B cell (primary cell): ENCODE measurements around the gene KRTAP4-4. TPM values are rescaled to one million over a fixed set of nuclear protein-coding genes. Genes with fewer than 3 reads are reported as not detected.

Experiments used
- ATAC-seq: fragments of 200-7000 bp; cut with Tn5 transposase; one replicate; pipeline ENCODE4 v1.10.0; 2021; ENCODE audit warnings: low read depth, mild to moderate bottlenecking, moderate number of reproducible peaks, moderate library complexity
- CTCF ChIA-PET: fragments of 350-600 bp; sonication (Branson Sonifier 250); formaldehyde crosslinking; loops from one replicate; lab custom pipeline; 2021; ENCODE audit warnings: antibody characterized with exemption, inconsistent platforms; lab: Charles Lee
- POLR2A ChIA-PET: fragments of 350-600 bp; sonication (Branson Sonifier 250); formaldehyde crosslinking; loops from one replicate; lab custom pipeline; 2021; ENCODE audit warnings: antibody characterized with exemption; lab: Charles Lee
- DNase-seq: peaks from one replicate; pipeline ENCODE4 v3.0.0; 2013
- H2AFZ ChIP-seq: 2 replicates; pipeline ENCODE4 v1.6.1; 2012; ENCODE audit warnings: mild to moderate bottlenecking, low read depth, low read length; ENCODE audit not compliant: insufficient read depth, poor library complexity, severe bottlenecking
- H3K27ac ChIP-seq, 2 donors: 1 replicate in 1 of 2; 2 replicates in 1 of 2; pipeline ENCODE4 v1.5.1; 2012 to 2013; ENCODE audit warnings: low read length in 2 of 2, mild to moderate bottlenecking in 2 of 2, moderate library complexity in 1 of 2
- H3K27me3 ChIP-seq, 4 experiments: fragments of 200-600 bp in 1 of 4; sonication (generic) in 1 of 4; replicated peaks in 1 of 4; 1 replicate in 2 of 4; 2 replicates in 2 of 4; pipeline versions ENCODE4 v1.6.1 to v1.7.0; 2013 to 2016; ENCODE audit warnings: low read length in 3 of 4, mild to moderate bottlenecking in 2 of 4, mixed read lengths in 1 of 4, moderate library complexity in 1 of 4; ENCODE audit not compliant: insufficient read depth in 4 of 4, control insufficient read depth in 3 of 4; ENCODE audit errors: control extremely low read depth in 1 of 4
- H3K36me3 ChIP-seq, 2 experiments: replicated peaks in 1 of 2; 1 replicate in 1 of 2; 2 replicates in 1 of 2; pipeline versions ENCODE4 v1.6.1 to v1.7.1; 2013; ENCODE audit warnings: low read length in 1 of 2; ENCODE audit not compliant: insufficient read depth in 2 of 2, control insufficient read depth in 1 of 2; ENCODE audit errors: control extremely low read depth in 1 of 2, extremely low read depth in 1 of 2
- H3K4me1 ChIP-seq, 2 donors: fragments of 200-600 bp in 1 of 2; sonication (generic) in 1 of 2; 1 replicate in 1 of 2; 2 replicates in 1 of 2; pipeline versions ENCODE4 v1.5.1 to v1.6.1; 2013 to 2017; ENCODE audit warnings: low read length in 2 of 2; ENCODE audit not compliant: control insufficient read depth in 2 of 2, insufficient read depth in 2 of 2
- H3K4me2 ChIP-seq: replicated peaks from 2 replicates; pipeline ENCODE3; 2012; ENCODE audit warnings: mild to moderate bottlenecking, low read depth, low read length; ENCODE audit not compliant: poor library complexity, severe bottlenecking
- H3K4me3 ChIP-seq, 5 experiments: fragments of 200-600 bp in 1 of 5; sonication (generic) in 1 of 5; 1 replicate in 3 of 5; 2 replicates in 2 of 5; pipeline versions ENCODE4 v1.5.1 to v1.7.0; 2011 to 2016; ENCODE audit warnings: low read length in 4 of 5, mild to moderate bottlenecking in 4 of 5, low read depth in 2 of 5, control low read depth in 1 of 5, moderate library complexity in 1 of 5; ENCODE audit not compliant: insufficient read depth in 1 of 5; ENCODE audit errors: control extremely low read depth in 1 of 5, extremely low read depth in 1 of 5
- H3K79me2 ChIP-seq: fragments of 200-600 bp; sonication (generic); one replicate; pipeline ENCODE4 v1.6.0; 2016; ENCODE audit warnings: low read length; ENCODE audit not compliant: control insufficient read depth, insufficient read depth
- H3K9ac ChIP-seq: fragments of 200-600 bp; sonication (generic); 2 replicates; pipeline ENCODE4 v1.6.1; 2017; ENCODE audit warnings: mild to moderate bottlenecking, low read length, moderate library complexity
- H3K9me3 ChIP-seq, 3 donors: one replicate each; pipeline versions ENCODE4 v1.6.1 to v1.7.1; 2013; ENCODE audit warnings: low read length in 2 of 3; ENCODE audit not compliant: control insufficient read depth in 2 of 3, insufficient read depth in 1 of 3; ENCODE audit errors: control extremely low read depth in 1 of 3
- H4K20me1 ChIP-seq: 2 replicates; pipeline ENCODE4 v1.6.0; 2012; ENCODE audit warnings: mild to moderate bottlenecking, low read length; ENCODE audit not compliant: insufficient read depth, control insufficient read depth, poor library complexity, severe bottlenecking
- H3K27ac Mint-ChIP-seq: one replicate; pipeline ENCODE4 v1.8.0; 2021; ENCODE audit warnings: mixed read lengths
- H3K27me3 Mint-ChIP-seq: one replicate; pipeline ENCODE4 v1.8.0; 2021; ENCODE audit warnings: mixed read lengths
- H3K4me1 Mint-ChIP-seq: one replicate; pipeline ENCODE4 v1.8.0; 2021; ENCODE audit warnings: mixed read lengths
- H3K4me3 Mint-ChIP-seq: one replicate; pipeline ENCODE4 v1.8.0; 2021; ENCODE audit warnings: mixed read lengths
- H3K9me3 Mint-ChIP-seq: one replicate; pipeline ENCODE4 v1.8.0; 2022; ENCODE audit warnings: mixed read lengths; ENCODE audit not compliant: insufficient read depth
- CTCF ChIP-seq: fragments of 200-600 bp; IDR thresholded peaks from one replicate; pipeline ENCODE4 v1.8.0; 2022; ENCODE audit warnings: antibody characterized with exemption, mild to moderate bottlenecking
- EZH2 ChIP-seq: IDR thresholded peaks from 2 replicates; pipeline ENCODE4 v1.6.1; 2012; ENCODE audit warnings: borderline replicate concordance, low read depth, mild to moderate bottlenecking, moderate library complexity, low read length; ENCODE audit not compliant: insufficient read depth, poor library complexity, severe bottlenecking
- WGBS: methylation state at CpG from one replicate; pipeline ENCODE4 v1.1.5; 2013; ENCODE audit warnings: missing lambda C conversion rate; ENCODE audit not compliant: insufficient coverage; 5-methylcytosine and 5-hydroxymethylcytosine counted together
- intact Hi-C: fragments of 100-400 bp; cut with micrococcal nuclease; formaldehyde crosslinking; loops from one replicate; pipeline ENCODE4 v1.10.0; 2022
- polyA plus RNA-seq: library from polyadenylated mRNA; depleted of rRNA; stranded (reverse); fragments of >200 nt; gene quantifications from 2 replicates; pipeline ENCODE4 v1.2.3, GENCODE V29; 2012
- total RNA-seq, 2 donors: library from RNA; stranded (reverse); fragments of 120-200 nt in 1 of 2; gene quantifications; 1 replicate in 1 of 2; 2 replicates in 1 of 2; pipeline versions ENCODE4 v1.2.3 to v1.2.4, GENCODE V29; 2013 to 2022

The KRTAP4-4 gene
- total and polyA plus RNA-seq, 2 donors (not counting 1 experiment from before 2014, with no cell fraction given), result not detected

GRCh38 chr17:41178341-41178740, 17.8 kb upstream of the KRTAP4-4 start:
- Histone ChIP-seq H3K36me3 (no peaks in the 10 kb centered on the region), H3K4me1 (peaks cover 39 to 41% of the 10 kb centered on the region in 2 donors), H3K27me3 (no peaks in the 10 kb centered on the region), H3K4me3 (no peak overlapping the region), H3K4me2 (no peak overlapping the region), H3K9me3 (no peaks in the 10 kb centered on the region), H3K9ac (no peak overlapping the region), H2AFZ (no peak overlapping the region), H3K79me2 (no peaks in the 10 kb centered on the region), H3K27ac (no peak overlapping the region), H4K20me1 (no peaks in the 10 kb centered on the region)
- peak overlapping the region; percentile 54 for H3K4me3 Mint-ChIP-seq
- peak; percentile 71 for ATAC-seq
- peak; percentile 45 for DNase-seq
- POLR2A ChIA-PET, result no interaction called here
- H3K9me3 Mint-ChIP-seq, result no peaks in the 10 kb centered on the region
- CTCF ChIA-PET, result interaction anchor here (1.2 kb wide), 1 partner anchor 10 kb away, joined by 3 read pairs; no protein-coding TSS in a partner anchor
- H3K27me3 Mint-ChIP-seq, result peaks cover 3% of the 10 kb centered on the region
- peak overlapping the region; percentile 42 for H3K27ac Mint-ChIP-seq
- 100% methylated on average over 3 of the region's 3 CpGs for WGBS
- intact Hi-C loops, result loop anchor here (5.0 kb wide), 1 partner anchor 61 kb away; the partner anchor contains the start of gene KRTAP4-11
- TF ChIP-seq CTCF (no peak), EZH2 (no peak)
- peaks cover 42% of the 10 kb centered on the region for H3K4me1 Mint-ChIP-seq

DNA sequence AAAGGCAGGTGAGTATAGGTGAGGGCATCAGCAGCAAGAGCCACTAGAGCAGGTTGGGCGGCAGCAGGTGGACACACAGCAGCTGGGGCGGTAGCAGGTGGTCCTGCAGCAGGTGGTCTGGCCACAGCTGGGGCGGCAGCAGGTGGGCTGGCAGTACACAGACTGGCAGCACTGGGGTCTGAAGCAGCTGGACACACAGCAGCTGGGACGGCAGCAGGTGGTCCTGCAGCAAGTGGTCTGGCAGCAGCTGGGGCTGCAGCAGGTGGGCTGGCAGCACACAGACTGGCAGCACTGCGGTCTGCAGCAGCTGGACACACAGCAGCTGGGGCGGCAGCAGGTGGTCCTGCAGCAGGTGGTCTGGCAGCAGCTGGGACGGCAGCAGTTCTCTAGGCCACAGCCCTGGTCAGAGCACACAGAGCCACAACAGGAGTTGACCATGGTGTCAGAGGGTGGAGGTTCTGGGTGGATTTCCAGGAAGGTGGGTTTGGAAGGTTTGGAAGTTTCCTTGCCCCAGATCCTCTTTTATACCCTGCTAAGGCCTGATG, 17.3 kb upstream of the KRTAP4-4 start, which contains the start of gene KRTAP4-2:
Gene KRTAP4-2, minus strand, starts transcription at position 495 of the 545 bp plus-strand sequence. Its CDS starts 57 bp downstream, at position 438.
- H3K4me3 Mint-ChIP-seq, result peak within 1 kb of the TSS; percentile 54
- H3K4me1 Mint-ChIP-seq, result peaks cover 44% of the 10 kb centered on the region
- H3K27ac ChIP-seq, result no peak within 1 kb of the TSS
- no peak within 1 kb of the TSS for H3K9ac ChIP-seq
- ChIA-PET POLR2A (no interaction called here), CTCF (interaction anchor here (1.2 kb wide), 1 partner anchor 11 kb away, joined by 3 read pairs; no protein-coding TSS in a partner anchor)
- DNase-seq (no peak), ATAC-seq (no peak)
- TF ChIP-seq CTCF (no peak), EZH2 (no peak)
- H3K9me3 Mint-ChIP-seq, result no peaks in the 10 kb centered on the region
- H4K20me1 ChIP-seq, result no peaks in the 10 kb centered on the region
- H3K27ac Mint-ChIP-seq, result peak within 1 kb of the TSS; percentile 42
- intact Hi-C loops, result loop anchor here (5.0 kb wide), 1 partner anchor 60 kb away; the partner anchor contains the start of gene KRTAP4-11
- H3K9me3 ChIP-seq, result no peaks in the 10 kb centered on the region
- no peaks in the 10 kb centered on the region for H3K27me3 ChIP-seq
- WGBS, result 95% methylated on average over 5 of the region's 7 CpGs
- peak within 1 kb of the TSS; percentile 51 for H3K4me2 ChIP-seq
- H2AFZ ChIP-seq, result no peak within 1 kb of the TSS
- H3K4me3 ChIP-seq, result no peak within 1 kb of the TSS
- peaks cover 6% of the 10 kb centered on the region for H3K27me3 Mint-ChIP-seq
- H3K4me1 ChIP-seq, result peaks cover 39 to 41% of the 10 kb centered on the region in 2 donors
- no peaks in the 10 kb centered on the region for H3K36me3 ChIP-seq
- no peaks in the 10 kb centered on the region for H3K79me2 ChIP-seq
